Lung (tissue), 12 donors: ENCODE measurements around the gene XPNPEP1. TPM values are rescaled to one million over a fixed set of nuclear protein-coding genes. Genes with fewer than 3 reads are reported as not detected.

Experiments
- ATAC-seq: fragments of 200-7000 bp; cut with Tn5 transposase; one replicate; pipeline ENCODE4 v1.9.1; 2020; ENCODE audit warnings: moderate number of reproducible peaks; ENCODE audit not compliant: insufficient read depth, low FRiP score
- DNase-seq, 3 donors: peaks; one replicate each; pipeline ENCODE4 v3.0.0-alpha.2; 2013 to 2017
- H3K27ac ChIP-seq, 2 donors: one replicate each; pipeline ENCODE4 v1.5.1; 2013; ENCODE audit warnings: mild to moderate bottlenecking in 2 of 2, moderate library complexity in 2 of 2, control low read depth in 1 of 2, inconsistent platforms in 1 of 2, low read depth in 1 of 2, low read length in 1 of 2
- H3K27me3 ChIP-seq, 3 donors: one replicate each; pipeline ENCODE4 v1.5.1; 2013; ENCODE audit warnings: low read length in 2 of 3; ENCODE audit not compliant: control insufficient read depth in 3 of 3, insufficient read depth in 3 of 3
- H3K36me3 ChIP-seq, 4 donors: one replicate each; pipeline ENCODE4 v1.5.1; 2013; ENCODE audit warnings: low read length in 4 of 4, mild to moderate bottlenecking in 1 of 4, moderate library complexity in 1 of 4; ENCODE audit not compliant: control insufficient read depth in 4 of 4, insufficient read depth in 4 of 4
- H3K4me1 ChIP-seq, 5 donors: one replicate each; pipeline ENCODE4 v1.5.1; 2013; ENCODE audit warnings: low read length in 5 of 5, mild to moderate bottlenecking in 2 of 5, moderate library complexity in 1 of 5; ENCODE audit not compliant: control insufficient read depth in 5 of 5, insufficient read depth in 5 of 5
- H3K4me3 ChIP-seq: one replicate; pipeline ENCODE4 v1.5.1; 2013; ENCODE audit warnings: mild to moderate bottlenecking, control low read depth, moderate library complexity
- H3K9ac ChIP-seq, 2 donors: one replicate each; pipeline ENCODE4 v1.5.1; 2013; ENCODE audit warnings: low read length in 2 of 2, control low read depth in 1 of 2; ENCODE audit not compliant: insufficient read depth in 1 of 2
- H3K9me3 ChIP-seq, 4 donors: one replicate each; pipeline ENCODE4 v1.5.1; 2013; ENCODE audit warnings: low read length in 3 of 4, mild to moderate bottlenecking in 1 of 4, moderate library complexity in 1 of 4; ENCODE audit not compliant: control insufficient read depth in 4 of 4, insufficient read depth in 3 of 4
- WGBS, 2 donors: extraction: QIAGEN DNeasy Blood & Tissue Kit; methylation state at CpG; one replicate each; pipeline ENCODE4 v1.1.7; 2013; 5-methylcytosine and 5-hydroxymethylcytosine counted together
- polyA plus RNA-seq, 2 donors: library from polyadenylated mRNA; stranded (reverse); fragments of 200-250 nt; gene quantifications; one replicate each; pipeline ENCODE4 v1.2.1, GENCODE V29; 2013
- total RNA-seq, 2 donors: library from RNA; depleted of rRNA in 1 of 2; stranded (reverse); fragments of >200 nt in 1 of 2; gene quantifications; one replicate each; pipeline ENCODE4 v1.2.1, GENCODE V29; 2014 to 2021
- TF ChIP-seq, protein P1 (sequence below): IDR thresholded peaks from 2 replicates; pipeline ENCODE4 v1.5.1; 2012; ENCODE audit warnings: mild to moderate bottlenecking; ENCODE audit errors: control extremely low read depth, extremely low read depth
- donor health status: control.
- donor health status: control.
- donor health status: Bipolar disorder and iron deficiency.
- donor health status: healthy.
- donor health status: DM: yes; HTN: yes; CAD: no.

The XPNPEP1 gene
- total and polyA plus RNA-seq, 4 donors: 16.5 to 129 (median 48.4) TPM

GRCh38 chr10:109904397-109904796 lies 18.9 kb downstream of the XPNPEP1 start:
- no peak for ATAC-seq

GRCh38 chr10:109902992-109903947 lies 20.0 kb downstream of the XPNPEP1 start:
- H3K9ac ChIP-seq: peak overlapping the region in 1 of 2 donors; percentile 16
- DNase-seq: peak in 1 of 3 donors; percentile 32
- TF ChIP-seq, protein P1, sequence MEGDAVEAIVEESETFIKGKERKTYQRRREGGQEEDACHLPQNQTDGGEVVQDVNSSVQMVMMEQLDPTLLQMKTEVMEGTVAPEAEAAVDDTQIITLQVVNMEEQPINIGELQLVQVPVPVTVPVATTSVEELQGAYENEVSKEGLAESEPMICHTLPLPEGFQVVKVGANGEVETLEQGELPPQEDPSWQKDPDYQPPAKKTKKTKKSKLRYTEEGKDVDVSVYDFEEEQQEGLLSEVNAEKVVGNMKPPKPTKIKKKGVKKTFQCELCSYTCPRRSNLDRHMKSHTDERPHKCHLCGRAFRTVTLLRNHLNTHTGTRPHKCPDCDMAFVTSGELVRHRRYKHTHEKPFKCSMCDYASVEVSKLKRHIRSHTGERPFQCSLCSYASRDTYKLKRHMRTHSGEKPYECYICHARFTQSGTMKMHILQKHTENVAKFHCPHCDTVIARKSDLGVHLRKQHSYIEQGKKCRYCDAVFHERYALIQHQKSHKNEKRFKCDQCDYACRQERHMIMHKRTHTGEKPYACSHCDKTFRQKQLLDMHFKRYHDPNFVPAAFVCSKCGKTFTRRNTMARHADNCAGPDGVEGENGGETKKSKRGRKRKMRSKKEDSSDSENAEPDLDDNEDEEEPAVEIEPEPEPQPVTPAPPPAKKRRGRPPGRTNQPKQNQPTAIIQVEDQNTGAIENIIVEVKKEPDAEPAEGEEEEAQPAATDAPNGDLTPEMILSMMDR: no peak
- H3K9me3 ChIP-seq: no peaks in the 10 kb centered on the region
- 60 to 72% methylated on average over 7 of the region's 7 CpGs for WGBS, 2 donors
- no peaks in the 10 kb centered on the region for H3K27me3 ChIP-seq
- H3K4me1 ChIP-seq: peaks cover 0 to 26% (median 17%) of the 10 kb centered on the region in 5 donors
- H3K36me3 ChIP-seq: peaks cover 8 to 23% (median 14%) of the 10 kb centered on the region in 4 donors
- H3K27ac ChIP-seq: peak overlapping the region; percentile 72 to 76
- no peak overlapping the region for H3K4me3 ChIP-seq
- no peak for ATAC-seq

More at GRCh38 chr10:109904397-109904796, 18.9 kb downstream of the XPNPEP1 start:
- no peak overlapping the region for H3K9ac ChIP-seq
- H3K27me3 ChIP-seq: no peaks in the 10 kb centered on the region
- no peak overlapping the region for H3K4me3 ChIP-seq
- 91 to 98% methylated on average over 2 of the region's 2 CpGs for WGBS, 2 donors
- H3K27ac ChIP-seq: no peak overlapping the region
- DNase-seq: no peak
- H3K9me3 ChIP-seq: no peaks in the 10 kb centered on the region
- H3K4me1 ChIP-seq: peaks cover 0 to 19% (median 14%) of the 10 kb centered on the region in 5 donors
- TF ChIP-seq, protein P1: no peak
- peaks cover 8 to 23% (median 14%) of the 10 kb centered on the region in 4 donors for H3K36me3 ChIP-seq

- TF ChIP-seq, protein P1: no peak
- DNase-seq: peak in 1 of 3 donors; percentile 66
Observed at GRCh38 chr10:109899356-109900331, 23.7 kb downstream of the XPNPEP1 start.

More at GRCh38 chr10:109899356-109900331, 23.7 kb downstream of the XPNPEP1 start:
- no peaks in the 10 kb centered on the region for H3K9me3 ChIP-seq
- peak overlapping the region; percentile 65 to 76 for H3K27ac ChIP-seq
- H3K4me1 ChIP-seq: peaks cover 9 to 42% (median 30%) of the 10 kb centered on the region in 5 donors
- H3K27me3 ChIP-seq: no peaks in the 10 kb centered on the region
- 58 to 69% methylated on average over 9 of the region's 9 CpGs for WGBS, 2 donors
- H3K9ac ChIP-seq: no peak overlapping the region
- no peak for ATAC-seq
- H3K36me3 ChIP-seq: peaks cover 0 to 6% (median 2%) of the 10 kb centered on the region in 4 donors
- H3K4me3 ChIP-seq: no peak overlapping the region
